ENCODE results near the gene CDHR3. TPM values are rescaled to one million over a fixed set of nuclear protein-coding genes. Genes with fewer than 3 reads are reported as not detected.

CDHR3 gene
- total RNA-seq, 1 experiment from 2014 or later: 9.2 TPM

GRCh38 chr7:106036004-106036403 lies 72.9 kb downstream of the CDHR3 start:
- intact Hi-C loops (cut with micrococcal nuclease; ENCODE audit: unreplicated experiment): no loop called here
- POLR2A ChIA-PET: no interaction called here
- Mint-ChIP-seq H3K4me1 (ENCODE audit: low read depth, unreplicated experiment) (no peaks in the 10 kb centered on the region), H3K4me3 (ENCODE audit: unreplicated experiment) (no peak overlapping the region), H3K27ac (ENCODE audit: unreplicated experiment) (no peak overlapping the region), H3K9me3 (ENCODE audit: unreplicated experiment) (no peaks in the 10 kb centered on the region), H3K27me3 (ENCODE audit: insufficient read depth, unreplicated experiment) (peaks cover 4% of the 10 kb centered on the region), H3K36me3 (ENCODE audit: insufficient read depth, unreplicated experiment) (no peaks in the 10 kb centered on the region)
- Histone ChIP-seq H3K4me3 (ENCODE audit: low read depth, low read length) (no peak overlapping the region), H3K9me3 (no peaks in the 10 kb centered on the region), H3K27me3 (replicated peaks; ENCODE audit: control insufficient read depth, insufficient read depth, low read length) (no peaks in the 10 kb centered on the region), H3K4me1 (no peaks in the 10 kb centered on the region), H3K36me3 (ENCODE audit: control insufficient read depth, insufficient read depth, low read length) (no peaks in the 10 kb centered on the region)
- CTCF ChIA-PET: no interaction called here
- BruUV-seq (replicated peaks): no TSS peak
- TF ChIP-seq, protein P1, sequence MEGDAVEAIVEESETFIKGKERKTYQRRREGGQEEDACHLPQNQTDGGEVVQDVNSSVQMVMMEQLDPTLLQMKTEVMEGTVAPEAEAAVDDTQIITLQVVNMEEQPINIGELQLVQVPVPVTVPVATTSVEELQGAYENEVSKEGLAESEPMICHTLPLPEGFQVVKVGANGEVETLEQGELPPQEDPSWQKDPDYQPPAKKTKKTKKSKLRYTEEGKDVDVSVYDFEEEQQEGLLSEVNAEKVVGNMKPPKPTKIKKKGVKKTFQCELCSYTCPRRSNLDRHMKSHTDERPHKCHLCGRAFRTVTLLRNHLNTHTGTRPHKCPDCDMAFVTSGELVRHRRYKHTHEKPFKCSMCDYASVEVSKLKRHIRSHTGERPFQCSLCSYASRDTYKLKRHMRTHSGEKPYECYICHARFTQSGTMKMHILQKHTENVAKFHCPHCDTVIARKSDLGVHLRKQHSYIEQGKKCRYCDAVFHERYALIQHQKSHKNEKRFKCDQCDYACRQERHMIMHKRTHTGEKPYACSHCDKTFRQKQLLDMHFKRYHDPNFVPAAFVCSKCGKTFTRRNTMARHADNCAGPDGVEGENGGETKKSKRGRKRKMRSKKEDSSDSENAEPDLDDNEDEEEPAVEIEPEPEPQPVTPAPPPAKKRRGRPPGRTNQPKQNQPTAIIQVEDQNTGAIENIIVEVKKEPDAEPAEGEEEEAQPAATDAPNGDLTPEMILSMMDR (IDR thresholded peaks at IDR 0.05; ENCODE audit: insufficient read depth in 1 of 2, low read depth in 1 of 2, low read length in 1 of 2, severe bottlenecking in 1 of 2, unreplicated experiment in 1 of 2): no peak
- no peak for DNase-seq

- no TSS peak for BruUV-seq (replicated peaks)
- H3K36me3 Mint-ChIP-seq (ENCODE audit: insufficient read depth, unreplicated experiment): no peaks in the 10 kb centered on the region
- no peak overlapping the region for H3K27ac Mint-ChIP-seq (ENCODE audit: unreplicated experiment)
- H3K4me1 Mint-ChIP-seq (ENCODE audit: low read depth, unreplicated experiment): peaks cover 5% of the 10 kb centered on the region
- H3K4me3 Mint-ChIP-seq (ENCODE audit: unreplicated experiment): no peak overlapping the region
- TF ChIP-seq, protein P1 (IDR thresholded peaks at IDR 0.05; ENCODE audit: insufficient read depth in 1 of 2, low read depth in 1 of 2, low read length in 1 of 2, severe bottlenecking in 1 of 2, unreplicated experiment in 1 of 2): no peak
- Histone ChIP-seq H3K36me3 (ENCODE audit: control insufficient read depth, insufficient read depth, low read length) (no peaks in the 10 kb centered on the region), H3K4me3 (ENCODE audit: low read depth, low read length) (no peak overlapping the region), H3K4me1 (no peaks in the 10 kb centered on the region), H3K9me3 (no peaks in the 10 kb centered on the region), H3K27me3 (replicated peaks; ENCODE audit: control insufficient read depth, insufficient read depth, low read length) (no peaks in the 10 kb centered on the region)
- no peaks in the 10 kb centered on the region for H3K9me3 Mint-ChIP-seq (ENCODE audit: unreplicated experiment)
- no peak for DNase-seq
- no peaks in the 10 kb centered on the region for H3K27me3 Mint-ChIP-seq (ENCODE audit: insufficient read depth, unreplicated experiment)
- intact Hi-C loops (cut with micrococcal nuclease; ENCODE audit: unreplicated experiment): no loop called here
- ChIA-PET CTCF (interaction anchor here (1.2 kb wide), 1 partner anchor 103 kb away, joined by 5 read pairs; no protein-coding TSS in a partner anchor), POLR2A (no interaction called here)
Measured at GRCh38 chr7:106037489-106038176, 74.6 kb downstream of the CDHR3 start.

GRCh38 chr7:106038289-106038688 lies 75.2 kb downstream of the CDHR3 start:
- Mint-ChIP-seq H3K4me1 (ENCODE audit: low read depth, unreplicated experiment) (peaks cover 6% of the 10 kb centered on the region), H3K9me3 (ENCODE audit: unreplicated experiment) (no peaks in the 10 kb centered on the region)
- POLR2A ChIA-PET: no interaction called here

More at GRCh38 chr7:106038289-106038688, 75.2 kb downstream of the CDHR3 start:
- TF ChIP-seq, protein P1 (IDR thresholded peaks at IDR 0.05; ENCODE audit: insufficient read depth in 1 of 2, low read depth in 1 of 2, low read length in 1 of 2, severe bottlenecking in 1 of 2, unreplicated experiment in 1 of 2): no peak
- H3K4me3 Mint-ChIP-seq (ENCODE audit: unreplicated experiment): no peak overlapping the region
- Histone ChIP-seq H3K4me1 (no peaks in the 10 kb centered on the region), H3K9me3 (no peaks in the 10 kb centered on the region), H3K4me3 (ENCODE audit: low read depth, low read length) (no peak overlapping the region), H3K36me3 (ENCODE audit: control insufficient read depth, insufficient read depth, low read length) (no peaks in the 10 kb centered on the region), H3K27me3 (replicated peaks; ENCODE audit: control insufficient read depth, insufficient read depth, low read length) (no peaks in the 10 kb centered on the region)
- H3K27me3 Mint-ChIP-seq (ENCODE audit: insufficient read depth, unreplicated experiment): no peaks in the 10 kb centered on the region
- intact Hi-C loops (cut with micrococcal nuclease; ENCODE audit: unreplicated experiment): no loop called here
- no peak overlapping the region for H3K27ac Mint-ChIP-seq (ENCODE audit: unreplicated experiment)
- no TSS peak for BruUV-seq (replicated peaks)
- CTCF ChIA-PET: no interaction called here
- no peak for DNase-seq
- no peaks in the 10 kb centered on the region for H3K36me3 Mint-ChIP-seq (ENCODE audit: insufficient read depth, unreplicated experiment)
